ENCODE measurements around the gene FAM53A.

The FAM53A gene

DNA sequence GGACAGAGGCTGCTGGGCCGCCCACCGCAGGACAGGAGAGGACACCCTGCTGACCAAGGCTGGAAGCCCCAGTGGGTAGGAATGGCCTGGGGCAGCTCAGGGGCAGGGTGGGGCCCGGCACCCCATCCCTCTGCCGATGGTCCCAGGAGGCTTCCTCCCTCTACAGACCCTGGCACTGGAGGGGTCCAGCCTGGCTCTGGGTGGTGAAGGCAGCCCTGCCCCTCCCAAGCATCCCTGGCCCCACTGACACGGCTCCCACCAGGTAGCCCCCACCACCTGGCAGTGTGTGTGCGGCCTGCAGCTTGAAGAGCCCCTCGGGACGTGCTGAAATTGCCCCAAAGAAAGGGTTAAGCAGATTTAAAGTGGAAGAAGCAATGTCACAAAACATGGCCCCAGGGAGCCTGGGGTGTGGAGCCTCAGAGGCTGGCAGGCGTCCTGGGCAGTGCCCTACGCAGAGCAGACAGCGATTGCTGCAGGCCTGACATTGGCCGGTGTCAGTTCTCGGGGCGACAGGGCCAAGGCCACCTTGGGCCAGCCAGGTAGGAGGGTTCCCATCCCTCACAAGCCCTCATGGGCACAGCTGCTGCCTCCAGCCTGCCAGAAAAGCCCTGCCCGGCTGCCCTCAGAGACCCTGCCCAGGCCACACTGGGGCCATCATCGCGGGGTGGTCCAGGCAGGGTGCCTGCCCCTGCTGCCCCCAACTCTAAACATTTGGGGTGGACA, 80.5 kb downstream of the FAM53A start:
- no peak for DNase-seq (ENCODE audit: low spot score)

DNA sequence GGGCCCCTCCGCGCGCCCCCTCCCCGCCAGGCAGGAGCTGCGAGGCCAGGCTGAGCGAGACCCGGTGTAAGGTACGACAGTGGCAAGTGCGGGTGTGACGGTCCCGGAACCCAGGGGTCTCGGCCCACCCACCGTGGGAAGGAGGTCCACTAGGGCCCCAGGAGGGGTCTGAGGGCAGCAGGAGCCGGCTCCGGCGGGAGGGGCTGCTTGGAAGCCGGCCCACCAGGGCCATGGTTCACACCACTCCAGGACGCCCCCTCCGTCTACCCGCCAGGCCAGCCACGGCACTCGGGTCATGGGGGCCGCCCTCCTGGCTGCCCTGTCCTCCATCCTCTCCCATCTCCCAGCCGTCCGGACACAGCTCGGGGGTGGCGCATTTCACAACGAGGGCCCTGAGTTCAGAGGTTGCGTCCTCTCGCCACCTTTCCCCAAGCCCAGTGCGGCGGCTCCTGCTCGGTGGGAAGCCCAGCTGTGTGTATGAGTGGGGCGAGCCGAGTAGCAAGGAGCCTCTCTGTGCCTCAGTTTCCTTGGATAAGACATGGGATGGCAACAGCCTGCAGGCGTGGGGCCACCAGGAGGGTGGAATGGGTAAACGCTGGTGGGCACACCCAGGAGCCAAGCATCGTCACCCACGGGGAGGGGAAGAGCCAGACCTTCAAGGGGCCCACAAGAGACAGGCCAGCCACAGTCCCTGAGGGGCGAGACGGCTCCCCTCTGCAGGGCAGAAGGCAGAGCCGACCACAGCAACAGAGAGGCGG, 81.3 kb downstream of the FAM53A start:
- DNase-seq (ENCODE audit: low spot score), result no peak

DNA sequence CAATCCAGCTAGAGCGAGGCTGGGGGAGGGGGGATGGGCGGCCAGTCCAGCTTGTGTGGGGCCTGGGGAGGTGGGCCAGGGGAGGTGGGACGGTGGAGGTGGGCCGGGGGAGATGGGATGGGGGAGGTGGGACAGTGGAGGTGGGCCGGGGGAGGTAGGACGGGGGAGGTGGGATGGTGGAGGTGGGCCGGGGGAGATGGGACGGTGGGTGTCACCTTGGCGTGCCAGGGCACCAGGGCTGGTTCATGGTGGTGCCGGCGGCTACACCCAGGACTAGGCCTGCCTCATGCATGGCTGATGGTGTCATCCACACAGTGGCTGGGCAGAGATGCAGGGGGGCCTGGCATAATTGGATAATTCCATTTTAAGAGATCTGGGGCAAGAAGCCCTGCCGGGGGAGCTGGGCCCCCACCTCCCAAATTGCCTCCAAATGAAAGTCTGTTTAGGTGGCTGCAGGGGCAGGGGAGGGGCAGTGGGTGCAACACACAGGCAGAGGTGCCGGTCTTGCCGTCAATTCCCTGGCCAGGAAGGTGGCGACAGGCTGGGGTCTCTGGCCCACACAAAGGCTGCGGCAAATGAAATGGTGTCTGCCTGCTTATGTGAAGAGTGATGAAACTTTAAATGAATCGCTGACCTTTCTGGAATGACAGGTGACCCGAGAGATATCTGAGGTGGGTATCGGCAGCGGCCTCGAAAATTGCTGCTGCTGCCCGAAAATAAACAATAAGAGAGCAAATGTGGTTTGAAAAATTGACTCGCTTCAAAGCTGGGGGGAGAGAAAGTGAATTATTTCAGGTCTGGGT, 82.1 kb downstream of the FAM53A start:
- no peak for DNase-seq (ENCODE audit: low spot score)

DNA sequence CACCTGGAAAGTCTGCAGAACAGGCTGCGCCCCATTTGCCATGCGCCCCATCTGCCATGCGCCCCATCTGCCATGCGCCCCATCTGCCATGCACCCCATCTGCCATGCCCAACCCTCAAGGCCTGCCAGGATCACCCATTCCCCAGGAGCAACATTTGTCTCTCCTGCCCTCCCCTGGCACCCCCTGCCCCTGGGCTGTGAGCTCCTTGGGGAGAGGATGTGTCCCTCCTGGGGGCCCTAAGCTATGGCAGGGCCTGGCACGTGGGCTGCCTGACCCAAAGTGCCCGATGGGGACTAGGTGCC, 82.6 kb downstream of the FAM53A start:
- DNase-seq (ENCODE audit: low spot score), result no peak

DNA sequence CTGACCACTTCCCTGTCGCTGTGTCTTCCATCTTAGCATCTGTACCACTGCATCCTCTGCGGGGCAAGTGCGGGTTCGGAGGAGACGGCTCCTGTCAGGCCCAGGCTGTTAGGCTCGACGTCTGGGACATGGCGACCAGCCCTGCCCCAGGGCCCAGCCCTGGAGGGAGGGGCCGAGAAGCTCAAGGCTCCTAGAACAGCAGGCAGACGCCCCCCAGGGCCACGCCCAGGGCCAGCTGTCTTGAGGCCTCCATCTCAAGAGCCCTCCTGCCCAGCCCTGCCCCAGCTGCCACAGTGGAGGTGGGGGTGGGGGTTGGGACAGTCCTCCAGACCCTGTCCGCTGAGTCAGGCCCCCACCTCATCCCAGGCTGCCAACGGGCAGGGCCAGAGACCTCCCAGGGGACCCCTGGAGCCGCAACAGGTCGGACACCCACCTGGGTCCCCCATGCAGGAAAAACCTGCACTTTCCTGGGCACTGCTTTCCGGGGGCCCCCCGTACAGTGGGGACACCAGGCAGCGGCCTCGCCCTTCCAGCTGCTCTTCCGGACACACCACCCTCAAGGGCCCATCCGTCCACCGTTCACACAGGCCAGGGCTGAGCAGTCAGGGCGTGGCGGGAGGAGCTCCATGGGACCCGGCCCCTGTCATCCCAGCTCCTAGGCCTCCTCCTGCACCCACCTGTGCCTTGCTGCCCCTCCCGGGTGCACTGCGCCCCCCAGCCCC, 83.1 kb downstream of the FAM53A start:
- no peak for DNase-seq (ENCODE audit: low spot score)

DNA sequence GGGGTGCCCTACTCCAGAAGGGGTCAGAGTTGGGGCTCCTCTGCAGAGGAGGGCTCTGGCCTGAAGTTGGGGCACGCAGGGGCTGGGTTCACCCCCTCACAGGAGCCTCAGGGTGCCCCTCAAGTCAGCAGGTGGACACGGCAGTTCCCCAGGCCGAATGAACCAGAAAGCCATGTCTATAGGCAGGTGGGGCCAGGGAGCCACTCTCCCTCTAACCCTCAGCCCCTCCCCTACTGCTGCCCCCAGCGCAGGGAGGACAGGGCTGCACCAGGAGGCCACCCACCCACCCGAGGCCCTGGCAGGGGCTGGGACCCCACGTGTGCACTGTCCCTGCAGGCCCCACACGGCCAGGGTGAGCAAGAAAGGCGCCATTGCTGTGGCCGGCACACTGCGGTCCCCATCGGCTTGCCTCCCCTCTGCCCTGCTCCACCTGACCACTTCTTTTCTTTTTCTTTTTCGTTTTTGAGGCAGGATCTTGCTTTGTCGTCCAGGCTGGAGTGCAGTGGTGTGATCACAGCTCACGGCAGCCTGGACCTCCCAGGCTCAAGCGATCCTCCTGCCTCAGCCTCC, 83.8 kb downstream of the FAM53A start:
- DNase-seq (ENCODE audit: low spot score), result no peak

DNA sequence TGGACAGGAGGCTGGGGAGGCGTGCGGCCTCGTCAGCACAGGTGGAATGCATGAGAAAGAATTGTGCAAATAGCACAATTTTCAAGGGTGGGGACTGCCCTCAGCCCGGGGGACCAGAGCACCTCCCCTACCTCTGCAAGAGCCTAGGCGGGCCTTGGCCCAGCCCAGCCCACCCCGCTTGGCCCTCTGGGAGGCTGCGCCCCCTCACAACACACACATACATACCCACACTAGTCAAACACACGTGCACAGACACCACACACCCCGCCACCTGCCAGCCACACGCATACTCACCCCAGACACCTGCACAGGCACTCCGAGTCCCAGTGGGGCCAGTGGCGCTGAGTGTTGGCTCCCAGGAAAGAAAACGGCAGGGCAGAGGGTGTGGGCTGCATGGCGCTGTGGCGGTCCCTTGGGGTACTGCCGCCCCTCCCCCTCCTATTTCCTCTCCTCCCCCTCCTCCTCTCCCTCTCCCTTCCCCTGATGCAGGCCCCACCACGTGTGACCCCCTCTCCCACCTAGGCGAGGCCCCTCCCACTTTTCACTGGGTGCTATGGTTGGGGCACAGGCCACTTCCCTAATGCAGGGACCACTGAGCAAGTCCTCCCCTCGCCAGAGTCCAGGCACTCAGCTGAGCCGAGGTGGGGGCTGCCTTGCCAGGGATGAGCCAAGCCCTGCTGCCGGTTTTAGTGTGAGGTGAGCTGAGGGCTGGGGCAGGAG, 84.5 kb downstream of the FAM53A start:
- DNase-seq (ENCODE audit: low spot score), result no peak

DNA sequence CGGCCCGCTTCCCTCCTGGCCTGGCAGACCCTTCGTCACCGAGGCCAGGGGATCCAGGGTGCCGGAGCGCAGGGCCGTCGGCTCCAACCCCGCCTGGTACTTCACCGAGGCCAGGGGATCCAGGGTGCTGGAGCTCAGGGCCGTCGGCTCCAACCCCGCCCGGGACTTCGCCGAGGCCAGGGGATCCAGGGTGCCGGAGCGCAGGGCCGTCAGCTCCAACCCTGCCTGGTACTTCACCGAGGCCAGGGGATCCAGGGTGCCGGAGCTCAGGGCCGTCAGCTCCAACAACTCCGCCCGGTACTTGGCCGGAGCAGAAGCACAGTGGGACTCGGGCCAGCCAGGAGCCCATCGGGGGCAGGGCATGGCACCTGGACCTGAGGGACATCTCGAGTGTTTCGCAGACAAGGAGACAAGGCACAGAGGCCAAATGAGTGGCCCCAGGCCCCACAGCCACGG, 85.1 kb downstream of the FAM53A start:
- DNase-seq (ENCODE audit: low spot score), result no peak

DNA sequence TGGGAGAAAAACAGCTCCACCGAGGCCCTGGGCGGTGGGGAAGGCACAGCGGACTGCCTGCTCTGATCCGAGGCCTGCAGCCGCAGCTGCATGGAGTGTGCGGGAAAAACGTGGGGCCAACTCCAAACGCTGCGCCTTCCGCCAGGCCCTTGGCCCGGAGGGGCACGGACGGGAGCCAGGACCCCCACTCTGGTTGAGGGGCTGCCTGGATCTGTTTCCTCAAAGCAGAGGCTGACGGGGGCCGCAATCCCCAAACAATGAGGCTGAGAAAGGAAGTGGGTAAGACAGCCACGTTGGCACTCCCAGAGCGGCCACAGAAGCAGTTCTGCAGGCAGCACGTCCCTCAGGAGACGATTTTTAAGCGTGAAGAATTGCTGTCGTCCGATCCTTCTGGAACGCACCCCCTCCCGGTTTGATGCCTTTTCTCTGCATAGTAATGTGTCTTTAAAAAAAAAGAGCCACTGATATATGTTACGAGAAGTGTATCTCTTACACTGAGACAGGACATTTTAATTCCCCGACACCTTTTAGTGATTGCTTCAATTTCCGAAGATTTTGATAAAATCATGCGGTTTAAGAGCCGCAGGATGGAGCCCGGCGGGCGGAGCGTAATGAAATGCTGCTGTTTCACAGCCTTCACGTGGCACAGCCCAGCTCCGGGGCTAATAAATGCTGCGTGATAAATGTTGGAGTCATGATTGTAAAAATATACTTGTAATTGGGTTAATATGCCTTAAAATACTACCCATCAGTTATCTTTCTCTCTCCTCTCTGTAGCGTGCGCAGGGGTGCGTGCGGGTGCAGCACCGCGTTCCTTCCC, 85.7 kb downstream of the FAM53A start:
- no peak for DNase-seq (ENCODE audit: low spot score)

DNA sequence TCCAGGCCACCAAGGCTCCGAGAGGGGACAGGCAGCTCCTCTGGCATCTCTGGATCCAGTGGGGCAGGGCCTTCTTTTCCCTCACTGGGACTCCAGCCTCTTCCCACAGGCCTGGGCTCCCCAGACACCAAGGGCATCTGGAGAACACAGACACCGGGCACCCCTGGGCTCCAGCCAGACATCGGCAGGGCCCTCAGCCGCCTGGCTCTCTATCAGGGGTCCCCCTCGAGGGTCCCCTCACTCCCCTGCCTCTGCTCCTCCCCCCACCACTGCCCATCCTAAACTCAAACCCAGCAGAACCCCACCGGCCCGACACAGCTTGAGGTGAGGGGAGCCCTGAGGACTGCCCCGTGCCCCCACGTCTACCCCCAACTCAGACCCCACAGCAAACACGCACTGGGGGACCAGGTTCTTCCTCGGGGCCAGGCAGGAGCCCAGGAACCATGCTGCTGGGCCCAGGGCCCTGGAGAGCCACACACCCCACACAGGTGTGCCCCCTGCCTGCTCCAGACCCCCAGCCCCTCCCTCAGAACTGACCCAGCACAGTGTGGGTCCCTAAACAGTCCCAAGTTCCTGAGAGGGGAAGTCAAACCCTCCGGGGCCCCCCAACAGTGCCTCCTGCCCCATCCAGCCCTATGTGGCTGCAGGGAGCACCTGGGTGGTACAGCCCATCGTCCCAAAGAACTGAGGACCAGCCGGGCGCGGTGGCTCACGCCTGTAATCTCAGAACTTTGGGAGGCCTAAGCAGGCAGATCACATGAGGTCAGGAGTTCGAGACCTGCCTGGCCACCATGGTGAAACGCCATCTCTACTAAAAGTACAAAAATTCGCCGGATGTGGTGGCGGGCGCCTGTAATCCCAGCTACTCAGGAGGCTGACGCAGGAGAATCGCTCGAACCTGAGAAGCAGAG, 86.8 kb downstream of the FAM53A start:
- no peak for DNase-seq (ENCODE audit: low spot score)

DNA sequence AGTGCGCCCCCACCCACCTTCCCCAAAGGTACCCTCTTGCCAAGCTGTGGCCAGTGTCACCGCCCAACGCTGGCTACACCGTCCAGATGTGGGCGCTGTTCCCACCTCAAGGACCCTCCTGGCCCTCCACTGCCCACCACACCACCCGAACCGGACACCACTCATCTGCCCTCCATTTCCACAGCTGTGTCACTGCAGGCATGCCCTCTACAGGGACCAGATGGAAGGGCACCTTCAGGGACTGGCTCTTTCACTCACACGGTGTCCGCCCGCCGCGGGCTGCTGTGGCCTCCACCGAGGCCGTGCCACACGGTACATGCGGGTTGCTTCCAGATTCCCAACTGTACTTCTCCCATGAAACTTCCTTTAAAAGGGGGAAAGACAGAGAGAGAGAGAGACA, 87.7 kb downstream of the FAM53A start:
- DNase-seq (ENCODE audit: low spot score), result no peak

DNA sequence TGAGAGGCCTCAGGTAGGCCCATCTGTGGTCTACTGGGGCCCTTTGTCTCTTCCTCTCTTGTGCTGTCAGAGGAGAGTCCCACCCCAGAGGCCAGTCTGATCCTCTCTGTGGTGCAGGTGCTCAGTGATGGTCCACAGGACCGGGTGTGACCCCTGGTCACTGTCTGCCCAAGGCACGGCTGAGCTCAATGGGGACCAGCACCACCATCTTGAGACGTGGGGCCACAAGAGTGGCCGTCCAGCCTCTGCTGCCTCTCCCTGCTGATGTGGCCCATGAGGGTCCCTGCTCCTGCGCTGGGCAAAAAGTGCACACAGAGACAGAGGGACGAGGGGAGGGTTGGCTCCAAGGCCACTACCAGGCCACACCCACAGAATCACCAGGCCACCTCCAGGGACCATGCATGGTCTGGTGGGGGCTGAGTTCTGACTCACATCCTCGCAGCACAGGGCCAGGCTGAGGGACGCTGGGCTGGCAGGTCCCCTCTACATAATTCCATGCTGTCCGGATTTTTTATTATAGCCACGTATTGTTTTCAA, 88.3 kb downstream of the FAM53A start:
- no peak for DNase-seq (ENCODE audit: low spot score)

DNA sequence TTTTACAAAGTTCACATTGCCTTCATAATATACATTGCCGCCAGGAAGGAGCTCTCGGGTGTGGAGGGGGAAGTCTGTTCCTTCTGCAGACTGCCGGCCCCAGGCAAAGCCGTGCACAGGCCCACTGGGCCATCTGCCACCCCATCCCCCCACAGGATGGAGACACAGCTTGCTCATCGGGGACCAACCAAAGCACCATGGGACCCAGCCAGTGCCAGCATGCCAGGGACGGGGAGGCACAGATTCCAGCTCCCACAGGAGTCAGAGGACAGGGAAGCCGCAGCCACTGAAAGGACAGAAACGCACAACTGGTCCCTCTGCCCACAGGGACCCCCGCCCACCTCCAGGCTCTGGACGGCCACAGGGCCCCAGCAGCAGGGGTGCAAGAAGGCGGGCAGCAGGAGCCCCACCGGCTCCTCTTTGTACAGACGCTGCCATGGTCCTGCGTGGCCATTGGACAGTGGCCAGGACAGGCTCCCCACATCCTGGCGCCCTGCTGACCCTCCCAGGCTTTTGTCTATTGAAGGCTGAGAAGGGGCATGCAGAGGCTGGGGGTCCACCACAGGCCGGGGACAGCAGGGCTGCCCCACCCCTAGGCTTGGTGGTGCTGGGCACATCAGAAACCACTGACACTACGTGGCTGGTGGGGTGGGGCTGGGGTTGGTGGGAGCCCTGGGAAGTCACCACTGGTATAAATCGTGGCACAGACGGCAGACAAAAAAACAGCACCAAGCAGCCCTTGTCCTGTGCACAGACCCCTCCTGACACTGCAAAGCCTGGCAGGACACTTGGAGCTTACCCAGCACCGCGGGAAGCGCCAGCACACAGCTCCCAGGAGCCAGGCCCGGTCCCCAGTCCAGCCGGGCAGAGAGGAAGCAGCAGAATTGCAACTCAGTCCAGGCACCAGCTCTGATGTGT, 89.0 kb downstream of the FAM53A start:
- no peak for DNase-seq (ENCODE audit: low spot score)

DNA sequence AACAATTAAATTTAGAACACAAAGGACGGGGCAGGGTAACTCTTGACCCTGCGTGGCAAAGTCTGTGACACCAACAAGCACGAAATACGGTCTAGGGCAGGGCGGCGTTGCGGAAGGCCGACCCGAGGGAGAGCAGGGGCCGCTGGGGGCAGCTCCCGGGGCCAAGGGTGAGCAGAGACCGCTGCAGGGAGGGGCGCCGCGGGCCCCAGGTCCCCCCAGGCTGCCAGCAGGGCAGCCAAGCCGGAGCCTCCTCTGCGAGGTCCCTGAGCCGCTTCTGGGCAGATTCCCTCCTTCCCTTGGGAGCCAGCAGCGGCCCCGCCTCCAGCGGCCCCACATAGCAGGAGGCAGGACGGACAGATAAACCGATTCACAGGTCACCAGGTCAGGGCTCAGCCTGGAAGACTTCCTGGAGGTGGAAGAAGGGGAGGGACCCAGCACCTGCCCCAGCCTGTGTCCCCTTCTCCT, 90.2 kb downstream of the FAM53A start:
- DNase-seq (ENCODE audit: low spot score), result no peak

DNA sequence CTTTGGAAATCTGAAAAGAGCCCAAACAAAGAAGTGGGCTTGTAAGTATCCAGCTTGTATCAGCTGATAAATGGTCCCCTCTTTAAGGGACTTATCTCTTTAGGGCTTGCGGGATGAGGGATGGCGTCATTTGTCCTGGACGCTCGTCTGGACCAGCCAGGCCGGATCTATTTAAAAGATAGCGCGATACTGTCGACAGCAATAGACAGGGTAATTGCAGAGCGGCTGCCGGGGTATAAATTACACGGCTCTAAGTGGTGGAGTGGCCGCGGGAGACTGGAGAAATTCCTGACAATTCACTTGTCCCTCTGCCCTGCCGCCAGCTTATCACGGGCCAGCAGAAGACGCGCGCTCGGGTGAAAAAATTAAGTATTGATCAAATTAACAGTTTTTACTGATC, 90.7 kb downstream of the FAM53A start:
- no peak for DNase-seq (ENCODE audit: low spot score)

DNA sequence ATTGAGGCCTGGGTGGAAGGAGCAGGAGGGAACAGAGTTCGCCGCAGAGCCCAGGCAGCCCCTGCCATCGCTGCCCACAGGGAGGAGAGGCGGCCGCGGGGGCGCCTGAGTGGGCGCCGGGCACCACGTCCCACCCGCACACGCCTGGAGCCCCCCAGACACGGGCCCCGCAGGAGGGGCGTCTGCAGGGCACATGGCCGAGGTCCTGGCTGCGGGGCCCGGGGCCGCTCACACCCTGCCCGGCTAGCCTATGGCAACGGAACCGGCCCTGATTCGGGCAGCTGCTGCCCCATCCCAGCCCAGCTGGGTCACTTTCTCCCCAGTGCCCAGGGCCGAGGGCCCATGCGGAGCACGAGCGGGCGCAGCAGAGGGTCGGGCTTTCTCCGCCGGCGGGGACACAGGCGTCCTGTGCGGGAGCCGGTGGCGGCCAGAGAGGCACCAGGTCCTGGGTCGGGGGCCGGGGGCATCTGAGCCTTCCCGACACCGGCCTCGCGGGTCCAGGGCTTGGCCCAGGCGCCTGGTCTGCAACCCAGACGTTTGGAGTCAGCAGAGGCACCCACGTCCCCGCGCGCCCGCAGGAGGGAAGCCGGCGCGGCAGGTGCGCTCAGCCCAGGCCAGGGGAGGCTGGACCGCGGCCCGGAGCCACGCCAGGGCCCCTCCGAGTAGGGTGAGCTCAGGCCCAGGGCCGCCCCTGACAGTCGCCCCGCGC, 91.2 kb downstream of the FAM53A start:
- no peak for DNase-seq (ENCODE audit: low spot score)

DNA sequence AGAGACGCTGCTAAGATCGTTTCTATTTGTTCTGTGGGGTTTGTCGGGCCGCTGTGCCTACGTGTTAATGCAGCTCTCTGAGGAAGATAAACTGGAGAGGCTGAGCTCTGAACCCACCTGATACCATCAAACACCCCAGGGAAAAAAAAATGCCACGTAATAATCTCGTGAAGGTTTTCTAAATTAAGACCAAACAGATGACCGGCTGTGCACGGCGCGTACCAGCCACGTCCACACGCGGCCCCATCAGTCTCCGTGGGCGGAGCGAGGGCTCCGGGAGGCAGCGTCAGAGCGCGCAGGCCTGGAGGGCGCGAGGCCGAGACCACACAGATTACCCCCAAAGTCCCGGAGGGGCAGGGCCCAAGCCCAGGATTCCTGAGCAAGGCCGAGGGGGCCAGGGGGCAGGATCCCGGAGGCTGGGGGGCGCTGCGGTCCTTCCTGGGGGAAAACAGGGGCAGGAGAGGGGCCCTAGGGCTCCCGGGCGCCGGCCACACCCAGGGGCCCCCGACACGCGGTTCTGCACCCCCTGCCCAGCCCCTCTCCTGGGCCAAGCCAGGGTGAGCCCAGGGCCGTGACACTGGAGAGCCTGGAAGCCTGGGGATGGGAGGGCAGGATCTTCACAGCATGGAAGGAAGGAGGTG, 91.9 kb downstream of the FAM53A start:
- DNase-seq (ENCODE audit: low spot score), result no peak

Data from CD4-positive, alpha-beta T cell treated with Interleukin-6 at 100 ng/mL for 8 hours (primary cell).